SK-N-SH treated with all-trans-retinoic acid at 6 μM for 48 hours (cell line): ENCODE data around the gene TIGD4.

Source experiments
- BACH2 ChIP-seq: fragments of 250-450 bp; sonication (Bioruptor Pico); IDR thresholded peaks from 2 replicates; pipeline ENCODE4 v1.9.0; 2021; ENCODE audit warnings: mild to moderate bottlenecking, borderline replicate concordance
- CREB5 ChIP-seq: fragments of 250-450 bp; sonication (Bioruptor Pico); IDR thresholded peaks from 2 replicates; pipeline ENCODE4 v1.5.1; 2020; ENCODE audit warnings: low read depth, mild to moderate bottlenecking, moderate library complexity
- CSDC2 ChIP-seq: fragments of 250-450 bp; sonication (Bioruptor Pico); IDR thresholded peaks from 2 replicates; pipeline ENCODE4 v1.5.0; 2020; ENCODE audit warnings: mild to moderate bottlenecking, moderate library complexity
- TCF4 ChIP-seq: fragments of 250-450 bp; sonication (Bioruptor Pico); IDR thresholded peaks from 2 replicates; pipeline ENCODE4 v1.8.0; 2021; ENCODE audit warnings: mild to moderate bottlenecking, moderate library complexity, borderline replicate concordance
- TOX ChIP-seq: fragments of 250-450 bp; sonication (Bioruptor Pico); IDR thresholded peaks from 2 replicates; pipeline ENCODE4 v1.8.0; 2021; ENCODE audit warnings: mild to moderate bottlenecking, moderate library complexity, borderline replicate concordance
- ZC3H10 ChIP-seq: fragments of 250-450 bp; sonication (Bioruptor Pico); IDR thresholded peaks from 2 replicates; pipeline ENCODE4 v1.5.1; 2021; ENCODE audit warnings: mild to moderate bottlenecking, moderate library complexity
- ZFP3 ChIP-seq: fragments of 250-450 bp; sonication (Bioruptor Pico); IDR thresholded peaks from 2 replicates; pipeline ENCODE4 v1.5.0; 2020; ENCODE audit warnings: mild to moderate bottlenecking, moderate library complexity
- ZFP30 ChIP-seq: fragments of 450-650 bp; formaldehyde crosslinking; IDR thresholded peaks from 2 replicates; pipeline ENCODE4 v1.5.0; 2022; ENCODE audit warnings: mild to moderate bottlenecking, moderate library complexity
- ZNF70 ChIP-seq: fragments of 450-650 bp; formaldehyde crosslinking; IDR thresholded peaks from 2 replicates; pipeline ENCODE4 v1.5.0; 2020; ENCODE audit warnings: mild to moderate bottlenecking, moderate library complexity
- TF ChIP-seq, protein P1 (sequence below): fragments of 250-450 bp; sonication (Bioruptor Pico); IDR thresholded peaks from 2 replicates; pipeline ENCODE4 v1.8.0; 2020; ENCODE audit warnings: mild to moderate bottlenecking, moderate library complexity, borderline replicate concordance
- TF ChIP-seq, protein P2 (sequence below): fragments of 250-450 bp; sonication (Bioruptor Pico); IDR thresholded peaks from 2 replicates; pipeline ENCODE4 v1.8.0; 2021; ENCODE audit warnings: low read depth, mild to moderate bottlenecking, moderate library complexity, borderline replicate concordance

- TF ChIP-seq ZC3H10 (CRISPR knock-in tag) (no peak), ZFP30 (CRISPR knock-in tag) (no peak), TOX (no peak), CSDC2 (no peak), ZFP3 (CRISPR knock-in tag) (no peak), BACH2 (no peak), TCF4 (no peak), ZNF70 (CRISPR knock-in tag) (no peak), CREB5 (CRISPR knock-in tag) (no peak)
- TF ChIP-seq, protein P1, sequence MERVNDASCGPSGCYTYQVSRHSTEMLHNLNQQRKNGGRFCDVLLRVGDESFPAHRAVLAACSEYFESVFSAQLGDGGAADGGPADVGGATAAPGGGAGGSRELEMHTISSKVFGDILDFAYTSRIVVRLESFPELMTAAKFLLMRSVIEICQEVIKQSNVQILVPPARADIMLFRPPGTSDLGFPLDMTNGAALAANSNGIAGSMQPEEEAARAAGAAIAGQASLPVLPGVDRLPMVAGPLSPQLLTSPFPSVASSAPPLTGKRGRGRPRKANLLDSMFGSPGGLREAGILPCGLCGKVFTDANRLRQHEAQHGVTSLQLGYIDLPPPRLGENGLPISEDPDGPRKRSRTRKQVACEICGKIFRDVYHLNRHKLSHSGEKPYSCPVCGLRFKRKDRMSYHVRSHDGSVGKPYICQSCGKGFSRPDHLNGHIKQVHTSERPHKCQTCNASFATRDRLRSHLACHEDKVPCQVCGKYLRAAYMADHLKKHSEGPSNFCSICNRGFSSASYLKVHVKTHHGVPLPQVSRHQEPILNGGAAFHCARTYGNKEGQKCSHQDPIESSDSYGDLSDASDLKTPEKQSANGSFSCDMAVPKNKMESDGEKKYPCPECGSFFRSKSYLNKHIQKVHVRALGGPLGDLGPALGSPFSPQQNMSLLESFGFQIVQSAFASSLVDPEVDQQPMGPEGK (CRISPR knock-in tag) = no peak
- TF ChIP-seq, protein P2, sequence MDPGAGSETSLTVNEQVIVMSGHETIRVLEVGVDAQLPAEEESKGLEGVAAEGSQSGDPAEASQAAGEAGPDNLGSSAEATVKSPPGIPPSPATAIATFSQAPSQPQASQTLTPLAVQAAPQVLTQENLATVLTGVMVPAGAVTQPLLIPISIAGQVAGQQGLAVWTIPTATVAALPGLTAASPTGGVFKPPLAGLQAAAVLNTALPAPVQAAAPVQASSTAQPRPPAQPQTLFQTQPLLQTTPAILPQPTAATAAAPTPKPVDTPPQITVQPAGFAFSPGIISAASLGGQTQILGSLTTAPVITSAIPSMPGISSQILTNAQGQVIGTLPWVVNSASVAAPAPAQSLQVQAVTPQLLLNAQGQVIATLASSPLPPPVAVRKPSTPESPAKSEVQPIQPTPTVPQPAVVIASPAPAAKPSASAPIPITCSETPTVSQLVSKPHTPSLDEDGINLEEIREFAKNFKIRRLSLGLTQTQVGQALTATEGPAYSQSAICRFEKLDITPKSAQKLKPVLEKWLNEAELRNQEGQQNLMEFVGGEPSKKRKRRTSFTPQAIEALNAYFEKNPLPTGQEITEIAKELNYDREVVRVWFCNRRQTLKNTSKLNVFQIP = no peak
Observed at GRCh38 chr4:152808670-152809069, 29.1 kb upstream of the TIGD4 start.
